ENCODE measurements around the gene CPZ.

CPZ gene

GRCh38 chr4:8615366-8615765, 22.8 kb downstream of the CPZ start (continued):
- TF ChIP-seq ZNF585B (tag by site-specific recombination; IDR thresholded peaks at IDR 0.05) (no peak), BCL6B (tag by site-specific recombination; IDR thresholded peaks at IDR 0.05) (no peak), ZNF776 (tag by site-specific recombination; IDR thresholded peaks at IDR 0.05; ENCODE audit: borderline replicate concordance) (no peak), ZNF785 (tag by site-specific recombination; IDR thresholded peaks at IDR 0.05) (no peak), ZNF501 (tag by site-specific recombination; IDR thresholded peaks at IDR 0.05) (no peak), SETDB1 (IDR thresholded peaks at IDR 0.05; ENCODE audit: insufficient read length, low read length) (no peak), ZNF37A (tag by site-specific recombination; IDR thresholded peaks at IDR 0.05) (no peak)

GRCh38 chr4:8615921-8616787, 23.6 kb downstream of the CPZ start:
- no peak overlapping the region for H3K27ac ChIP-seq (ENCODE audit: extremely low read depth, low read depth, low read length)
- no peak overlapping the region for H3K4me3 ChIP-seq (ENCODE audit: low read depth, low read length)
- TF ChIP-seq ZFHX2 (tag by site-specific recombination; conservative IDR thresholded peaks at IDR 0.05) (no peak), KLF17 (tag by site-specific recombination; IDR thresholded peaks at IDR 0.05) (no peak), KLF10 (tag by site-specific recombination; IDR thresholded peaks at IDR 0.05) (no peak), TRIM28 (IDR thresholded peaks at IDR 0.05; ENCODE audit: borderline replicate concordance, low read length) (no peak), ZNF350 (tag by site-specific recombination; IDR thresholded peaks at IDR 0.05) (no peak), ATF2 (tag by site-specific recombination; IDR thresholded peaks at IDR 0.05; ENCODE audit: low read depth) (no peak), ZNF37A (tag by site-specific recombination; IDR thresholded peaks at IDR 0.05) (no peak), CTCF (tag by site-specific recombination; IDR thresholded peaks at IDR 0.05) (no peak)
- no peaks in the 10 kb centered on the region for H3K4me1 ChIP-seq (ENCODE audit: control insufficient read depth, insufficient read depth, low read length)
- CTCF ChIA-PET = interaction anchor here (1.3 kb wide), 1 partner anchor 9 kb away, joined by 5 read pairs; no protein-coding TSS in a partner anchor
- POLR2A ChIA-PET = no interaction called here
- H3K9me3 ChIP-seq (ENCODE audit: control insufficient read depth, insufficient read depth, low read depth, low read length) = no peaks in the 10 kb centered on the region
- H3K36me3 ChIP-seq (ENCODE audit: control insufficient read depth in 2 of 2, insufficient read depth in 1 of 2, low read length in 2 of 2) = no peaks in the 10 kb centered on the region

- Histone ChIP-seq H3K4me1 (ENCODE audit: control insufficient read depth, insufficient read depth, low read length) (no peaks in the 10 kb centered on the region), H3K4me3 (ENCODE audit: low read depth, low read length) (no peak overlapping the region), H3K36me3 (ENCODE audit: control insufficient read depth in 2 of 2, insufficient read depth in 1 of 2, low read length in 2 of 2) (no peaks in the 10 kb centered on the region), H3K27ac (ENCODE audit: extremely low read depth, low read depth, low read length) (no peak overlapping the region), H3K9me3 (ENCODE audit: control insufficient read depth, insufficient read depth, low read depth, low read length) (no peaks in the 10 kb centered on the region)
- TF ChIP-seq KLF16 (tag by site-specific recombination; IDR thresholded peaks at IDR 0.05) = no peak
- ChIA-PET POLR2A (no interaction called here), CTCF (interaction anchor here (1.3 kb wide), 1 partner anchor 9 kb away, joined by 6 read pairs; no protein-coding TSS in a partner anchor)
Measured at GRCh38 chr4:8616831-8617230, 24.3 kb downstream of the CPZ start.

All from HEK293 (cell line).